Activated CD8-positive, alpha-beta T cell treated with anti-CD3 and anti-CD28 coated beads, Interleukin-2, amount 10 ng/mL, durations not matched to agents 7 days and 5 days (primary cell): ENCODE measurements around the gene CENPA. TPM values are rescaled to one million over a fixed set of nuclear protein-coding genes. Genes with fewer than 3 reads are reported as not detected.

Experiments used
- ATAC-seq: fragments of 150-1000 bp; cut with Tn5 transposase; one replicate; pipeline ENCODE4 v1.10.0; 2021; ENCODE audit warnings: moderate library complexity
- CTCF ChIA-PET: fragments of 350-600 bp; sonication (Branson Sonifier 250); formaldehyde crosslinking; loops from one replicate; lab custom pipeline; 2021; ENCODE audit warnings: antibody characterized with exemption; lab: Charles Lee
- POLR2A ChIA-PET: fragments of 350-600 bp; sonication (Branson Sonifier 250); formaldehyde crosslinking; loops from one replicate; lab custom pipeline; 2021; ENCODE audit warnings: antibody characterized with exemption; lab: Charles Lee
- DNase-seq: peaks from one replicate; pipeline ENCODE4 v3.0.0-alpha.2; 2020
- H3K27ac Mint-ChIP-seq: one replicate; pipeline ENCODE4 v1.8.0; 2021; ENCODE audit warnings: mild to moderate bottlenecking, mixed read lengths
- H3K27me3 Mint-ChIP-seq: one replicate; pipeline ENCODE4 v1.8.0; 2021; ENCODE audit warnings: low read depth, mixed read lengths
- H3K36me3 Mint-ChIP-seq: one replicate; pipeline ENCODE4 v1.8.0; 2021; ENCODE audit warnings: low read depth, mixed read lengths
- H3K4me1 Mint-ChIP-seq: one replicate; pipeline ENCODE4 v1.8.0; 2021; ENCODE audit warnings: low read depth, mixed read lengths
- H3K4me3 Mint-ChIP-seq: one replicate; pipeline ENCODE4 v1.8.0; 2021; ENCODE audit warnings: mild to moderate bottlenecking, mixed read lengths
- H3K9me3 Mint-ChIP-seq: one replicate; pipeline ENCODE4 v1.8.0; 2022; ENCODE audit warnings: mixed read lengths; ENCODE audit not compliant: insufficient read depth
- total RNA-seq, 2 experiments: library from RNA; stranded (reverse); gene quantifications; one replicate each; pipeline ENCODE4 v1.2.3, GENCODE V29; 2021

The CENPA gene
- total RNA-seq, 2 experiments from 2014 or later, result 55.2 to 58.1 TPM

- peak; percentile 85 for DNase-seq
- no peaks in the 10 kb centered on the region for H3K9me3 Mint-ChIP-seq
- H3K4me3 Mint-ChIP-seq, result peak within 1 kb of the TSS; percentile 94
- peak within 1 kb of the TSS; percentile 86 for H3K27ac Mint-ChIP-seq
- peaks cover 8% of the 10 kb centered on the region for H3K36me3 Mint-ChIP-seq
- peak; percentile 94 for ATAC-seq
- CTCF ChIA-PET, result no interaction called here
- POLR2A ChIA-PET, result interaction anchor here (0.6 to 2.1 kb wide), 3 partner anchors 8 to 286 kb away, joined by 3 to 7 read pairs (median 7); partner anchors contain the start of gene CENPA
- H3K27me3 Mint-ChIP-seq, result peaks cover 7% of the 10 kb centered on the region
- H3K4me1 Mint-ChIP-seq, result peaks cover 45% of the 10 kb centered on the region
These were observed 21.6 kb upstream of the CENPA start, which contains the start of gene SLC35F6 for GRCh38 chr2:26764078-26764887. Gene SLC35F6 (plus strand): TSS chr2:26764284. CDS start chr2:26764350, 66 bp downstream.

GRCh38 chr2:26764906-26765305 lies 20.9 kb upstream of the CENPA start:
- Mint-ChIP-seq H3K27ac (peak overlapping the region; percentile 86), H3K27me3 (peaks cover 7% of the 10 kb centered on the region)
- POLR2A ChIA-PET, result interaction anchor here (0.6 to 2.1 kb wide), 2 partner anchors 21 to 285 kb away, joined by 3 to 7 read pairs; partner anchors contain the start of gene CENPA

GRCh38 chr2:26765475-26766200 lies 20.2 kb upstream of the CENPA start:
- peaks cover 7% of the 10 kb centered on the region for H3K27me3 Mint-ChIP-seq
- no peak for ATAC-seq
- peaks cover 13% of the 10 kb centered on the region for H3K36me3 Mint-ChIP-seq
- H3K4me3 Mint-ChIP-seq, result peak overlapping the region; percentile 94
- peak overlapping the region; percentile 86 for H3K27ac Mint-ChIP-seq
- no peak for DNase-seq
- H3K4me1 Mint-ChIP-seq, result peaks cover 56% of the 10 kb centered on the region
- POLR2A ChIA-PET, result interaction anchor here (0.9 to 2.1 kb wide), 2 partner anchors 17 to 20 kb away, joined by 3 to 7 read pairs; partner anchors contain the start of gene CENPA
- CTCF ChIA-PET, result no interaction called here
- no peaks in the 10 kb centered on the region for H3K9me3 Mint-ChIP-seq

More at GRCh38 chr2:26764906-26765305, 20.9 kb upstream of the CENPA start:
- Mint-ChIP-seq H3K9me3 (no peaks in the 10 kb centered on the region), H3K36me3 (peaks cover 11% of the 10 kb centered on the region), H3K4me1 (peaks cover 52% of the 10 kb centered on the region), H3K4me3 (peak overlapping the region; percentile 94)
- CTCF ChIA-PET, result no interaction called here
- no peak for ATAC-seq
- DNase-seq, result no peak

GRCh38 chr2:26767129-26767528 lies 18.7 kb upstream of the CENPA start:
- Mint-ChIP-seq H3K4me3 (no peak overlapping the region), H3K27me3 (peaks cover 3% of the 10 kb centered on the region), H3K9me3 (no peaks in the 10 kb centered on the region), H3K4me1 (peaks cover 69% of the 10 kb centered on the region), H3K36me3 (peaks cover 16% of the 10 kb centered on the region), H3K27ac (peak overlapping the region; percentile 48)
- no peak for ATAC-seq
- ChIA-PET POLR2A (no interaction called here), CTCF (interaction anchor here (1.2 kb wide), 1 partner anchor 162 kb away, joined by 3 read pairs; no protein-coding TSS in a partner anchor)
- DNase-seq, result no peak

GRCh38 chr2:26767894-26768487 lies 17.9 kb upstream of the CENPA start:
- peak overlapping the region; percentile 61 for H3K27ac Mint-ChIP-seq
- POLR2A ChIA-PET, result interaction anchor here (1.5 kb wide), 1 partner anchor 18 kb away, joined by 3 read pairs; the partner anchor contains the start of gene CENPA

GRCh38 chr2:26768759-26769088 lies 17.1 kb upstream of the CENPA start:
- no peaks in the 10 kb centered on the region for H3K9me3 Mint-ChIP-seq
- H3K36me3 Mint-ChIP-seq, result peaks cover 24% of the 10 kb centered on the region
- ChIA-PET CTCF (interaction anchor here (0.8 to 1.7 kb wide), 5 partner anchors 14 to 266 kb away, joined by 3 to 6 read pairs (median 3); no protein-coding TSS in a partner anchor), POLR2A (interaction anchor here (1.5 kb wide), 1 partner anchor 17 kb away, joined by 3 read pairs; the partner anchor contains the start of gene CENPA)
- H3K27me3 Mint-ChIP-seq, result no peaks in the 10 kb centered on the region
- no peak for DNase-seq
- H3K4me3 Mint-ChIP-seq, result peak overlapping the region; percentile 40
- H3K4me1 Mint-ChIP-seq, result peaks cover 79% of the 10 kb centered on the region
- H3K27ac Mint-ChIP-seq, result peak overlapping the region; percentile 74
- ATAC-seq, result no peak

More at GRCh38 chr2:26767894-26768487, 17.9 kb upstream of the CENPA start:
- CTCF ChIA-PET, result interaction anchor here (1.2 to 1.7 kb wide), 3 partner anchors 14 to 163 kb away, joined by 3 to 6 read pairs (median 4); no protein-coding TSS in a partner anchor
- no peak for DNase-seq
- Mint-ChIP-seq H3K9me3 (no peaks in the 10 kb centered on the region), H3K4me3 (no peak overlapping the region), H3K27me3 (no peaks in the 10 kb centered on the region), H3K36me3 (peaks cover 24% of the 10 kb centered on the region), H3K4me1 (peaks cover 77% of the 10 kb centered on the region)
- ATAC-seq, result no peak

GRCh38 chr2:26769089-26769761 lies 16.6 kb upstream of the CENPA start:
- Mint-ChIP-seq H3K36me3 (peaks cover 24% of the 10 kb centered on the region), H3K27me3 (no peaks in the 10 kb centered on the region), H3K9me3 (no peaks in the 10 kb centered on the region), H3K27ac (peak overlapping the region; percentile 80), H3K4me1 (peaks cover 84% of the 10 kb centered on the region), H3K4me3 (peak overlapping the region; percentile 40)
- CTCF ChIA-PET, result interaction anchor here (0.8 to 1.7 kb wide), 5 partner anchors 13 to 267 kb away, joined by 3 to 6 read pairs (median 3); no protein-coding TSS in a partner anchor
- POLR2A ChIA-PET, result interaction anchor here (1.5 kb wide), 1 partner anchor 16 kb away, joined by 3 read pairs; the partner anchor contains the start of gene CENPA
- ATAC-seq (peak; percentile 40), DNase-seq (peak; percentile 63)

GRCh38 chr2:26770986-26771586 lies 14.8 kb upstream of the CENPA start:
- Mint-ChIP-seq H3K27me3 (no peaks in the 10 kb centered on the region), H3K4me1 (peaks cover 73% of the 10 kb centered on the region), H3K36me3 (peaks cover 37% of the 10 kb centered on the region), H3K27ac (peak overlapping the region; percentile 34), H3K9me3 (no peaks in the 10 kb centered on the region), H3K4me3 (no peak overlapping the region)
- CTCF ChIA-PET, result interaction anchor here (1.1 to 1.9 kb wide), 2 partner anchors 11 to 532 kb away, joined by 4 to 8 read pairs; no protein-coding TSS in a partner anchor
- no peak for DNase-seq
- ATAC-seq, result no peak
- POLR2A ChIA-PET, result interaction anchor here (0.5 to 1.1 kb wide), 2 partner anchors 14 to 336 kb away, joined by 3 read pairs; no protein-coding TSS in a partner anchor

- Mint-ChIP-seq H3K4me3 (peak overlapping the region; percentile 51), H3K9me3 (no peaks in the 10 kb centered on the region), H3K4me1 (peaks cover 68% of the 10 kb centered on the region), H3K36me3 (peaks cover 44% of the 10 kb centered on the region), H3K27me3 (no peaks in the 10 kb centered on the region), H3K27ac (peak overlapping the region; percentile 91)
- ChIA-PET CTCF (interaction anchor here (1.0 to 1.9 kb wide), 4 partner anchors 9 to 167 kb away, joined by 3 to 8 read pairs (median 4); partner anchors contain the start of gene CENPA), POLR2A (interaction anchor here (0.5 to 1.4 kb wide), 5 partner anchors 9 to 170 kb away, joined by 3 to 7 read pairs (median 4); partner anchors contain the start of genes CENPA and SLC35F6)
- ATAC-seq, result peak; percentile 74
- peak; percentile 71 for DNase-seq
These were observed 13.5 kb upstream of the CENPA start for GRCh38 chr2:26772064-26773001.
